ENCODE measurements around the gene CCDC50.

- TF ChIP-seq CTCF (IDR thresholded peaks at IDR 0.05) (no peak), POLR2AphosphoS5 (IDR thresholded peaks at IDR 0.05) (no peak), POLR2A (IDR thresholded peaks at IDR 0.05) (no peak)
Measured at GRCh38 chr3:191415566-191415965, 86.4 kb downstream of the CCDC50 start.
